H1 (cell line): Measurements from ENCODE around the gene EGLN3.

Source experiments
- CBX8 ChIP-seq: fragments of 300-800, 300-1000 bp; sonication (generic); IDR thresholded peaks from 2 replicates; pipeline ENCODE4 v1.7.1; 2016; ENCODE audit warnings: low read depth, low read length, borderline replicate concordance
- CEBPB ChIP-seq: IDR thresholded peaks from 2 replicates; pipeline ENCODE4 v1.6.1; 2012; ENCODE audit warnings: low read depth, low read length
- CHD1 ChIP-seq: IDR thresholded peaks from 2 replicates; pipeline ENCODE4 v1.6.1; 2012; ENCODE audit warnings: low read depth, low read length, improper control_type of control experiment
- CTCF ChIP-seq, 3 experiments: IDR thresholded peaks; 1 replicate in 2 of 3; 2 replicates in 1 of 3; pipeline versions ENCODE4 v1.5.1 to v1.6.1; 2011; ENCODE audit warnings: low read length in 3 of 3, mild to moderate bottlenecking in 3 of 3, inconsistent platforms in 2 of 3, low read depth in 1 of 3, moderate library complexity in 1 of 3; ENCODE audit not compliant: insufficient read depth in 1 of 3; ENCODE audit errors: control extremely low read depth in 1 of 3
- GABPA ChIP-seq: IDR thresholded peaks from 2 replicates; pipeline ENCODE4 v1.6.1; 2011; ENCODE audit warnings: mild to moderate bottlenecking, low read length, moderate library complexity, borderline replicate concordance; ENCODE audit not compliant: insufficient read depth
- JUN ChIP-seq: IDR thresholded peaks from 2 replicates; pipeline ENCODE4 v1.6.1; 2011; ENCODE audit warnings: low read depth, mild to moderate bottlenecking, improper control_type of control experiment, low read length
- KDM1A ChIP-seq: fragments of 200-600, 300-600 bp; sonication (generic); IDR thresholded peaks from 2 replicates; pipeline ENCODE4 v1.7.1; 2016; ENCODE audit warnings: mild to moderate bottlenecking, low read length, borderline replicate concordance
- POLR2A ChIP-seq, 2 experiments: IDR thresholded peaks; 1 replicate in 1 of 2; 2 replicates in 1 of 2; pipeline ENCODE4 v1.6.1; 2011; ENCODE audit warnings: low read depth in 2 of 2, low read length in 2 of 2, mild to moderate bottlenecking in 2 of 2; ENCODE audit errors: control extremely low read depth in 1 of 2
- POLR2AphosphoS5 ChIP-seq: IDR thresholded peaks from 2 replicates; pipeline ENCODE4 v1.6.1; 2011; ENCODE audit warnings: low read depth, low read length
- SAP30 ChIP-seq: fragments of 300-600 bp; sonication (generic); IDR thresholded peaks from 2 replicates; pipeline ENCODE4 v1.7.1; 2012; ENCODE audit warnings: low read length, moderate library complexity, mild to moderate bottlenecking, inconsistent platforms; ENCODE audit not compliant: insufficient read depth, insufficient replicate concordance
- SIRT6 ChIP-seq: IDR thresholded peaks from one replicate; pipeline ENCODE4 v1.7.1; 2012; ENCODE audit warnings: low read length, inconsistent platforms
- TAF1 ChIP-seq: IDR thresholded peaks from 2 replicates; pipeline ENCODE4 v1.6.1; 2011; ENCODE audit warnings: mild to moderate bottlenecking, low read depth, low read length
- TAF7 ChIP-seq: optimal IDR thresholded peaks from 2 replicates; pipeline ENCODE3; 2011; ENCODE audit warnings: low read depth, mild to moderate bottlenecking, inconsistent platforms, low read length, moderate library complexity, borderline replicate concordance

GRCh38 chr14:33963892-33964291 lies 13.0 kb upstream of the EGLN3 start:
- TF ChIP-seq TAF1 (no peak), CTCF (IDR thresholded peaks at IDR 0.05; ENCODE audit: control extremely low read depth in 1 of 3, insufficient read depth in 1 of 3, low read depth in 1 of 3, low read length in 3 of 3) (no peak), CHD1 (no peak), TAF7 (no peak), KDM1A (no peak), JUN (no peak), SIRT6 (no peak), CBX8 (no peak), POLR2AphosphoS5 (no peak), SAP30 (no peak), GABPA (no peak), CEBPB (no peak), POLR2A (IDR thresholded peaks at IDR 0.05; ENCODE audit: control extremely low read depth in 1 of 2, low read depth in 2 of 2, low read length in 2 of 2) (no peak)
